OCI-LY7 (cell line): ENCODE results near the gene MYO3A. TPM values are rescaled to one million over a fixed set of nuclear protein-coding genes. Genes with fewer than 3 reads are reported as not detected.

Experiments used
- BruUV-seq: library from RNA; stranded (reverse); fragments of 400-500 nt; replicated peaks from 2 replicates; lab custom pipeline; 2021; lab: Mats Ljungman, UMichigan
- CTCF ChIA-PET: fragments of 300-600 bp; sonication (Branson Sonifier 250); formaldehyde crosslinking; loops from one replicate; lab custom pipeline; 2022; ENCODE audit warnings: antibody characterized with exemption; ENCODE audit not compliant: unreplicated experiment; lab: Charles Lee
- POLR2A ChIA-PET: fragments of 300-600 bp; sonication (Branson Sonifier 250); formaldehyde crosslinking; loops from one replicate; lab custom pipeline; 2022; ENCODE audit warnings: antibody characterized with exemption; lab: Charles Lee
- DNase-seq: peaks from one replicate; pipeline ENCODE4 v3.0.0-alpha.2; 2015; ENCODE audit warnings: low spot score
- H2AFZ ChIP-seq: fragments of 200-600 bp; sonication (generic), shearing (Covaris generic); 2 replicates; pipeline ENCODE4 v1.6.1; 2014; ENCODE audit warnings: mild to moderate bottlenecking, antibody characterized with exemption, low read length, moderate library complexity
- H3K27ac ChIP-seq: fragments of 200-600 bp; sonication (generic); 2 replicates; pipeline ENCODE4 v1.5.1; 2014; ENCODE audit warnings: mixed run types, low read depth, mild to moderate bottlenecking, moderate library complexity, low read length, inconsistent platforms; ENCODE audit not compliant: poor library complexity, severe bottlenecking
- H3K36me3 ChIP-seq: fragments of 200-600 bp; sonication (generic); 2 replicates; pipeline ENCODE4 v1.6.1; 2014; ENCODE audit warnings: mild to moderate bottlenecking, antibody characterized with exemption, low read length, moderate library complexity, mixed read lengths; ENCODE audit not compliant: insufficient read depth
- H3K4me1 ChIP-seq: fragments of 200-600 bp; sonication (generic); 2 replicates; pipeline ENCODE4 v1.5.1; 2014; ENCODE audit warnings: mild to moderate bottlenecking, low read length; ENCODE audit not compliant: insufficient read depth, poor library complexity, severe bottlenecking
- H3K4me2 ChIP-seq: fragments of 200-600 bp; sonication (generic); 2 replicates; pipeline ENCODE4 v1.6.1; 2014; ENCODE audit warnings: mild to moderate bottlenecking, low read length
- H3K4me3 ChIP-seq: fragments of 200-600 bp; sonication (generic); 2 replicates; pipeline ENCODE4 v1.5.1; 2014; ENCODE audit warnings: mild to moderate bottlenecking, low read depth, low read length; ENCODE audit not compliant: poor library complexity, severe bottlenecking
- H3K79me2 ChIP-seq: fragments of 200-600 bp; sonication (generic); 2 replicates; pipeline ENCODE4 v1.6.1; 2016; ENCODE audit warnings: low read depth, mild to moderate bottlenecking, low read length, moderate library complexity, mixed read lengths; ENCODE audit not compliant: insufficient read depth
- H3K9me2 ChIP-seq: fragments of 200-600 bp; sonication (generic); 2 replicates; pipeline ENCODE4 v1.6.1; 2016; ENCODE audit warnings: mild to moderate bottlenecking, low read length, mixed read lengths; ENCODE audit not compliant: insufficient read depth
- H3K9me3 ChIP-seq: fragments of 200-600 bp; sonication (generic); 2 replicates; pipeline ENCODE4 v1.6.1; 2014; ENCODE audit warnings: mild to moderate bottlenecking, mixed run types, low read length, mixed read lengths
- H4K20me1 ChIP-seq: fragments of 200-600 bp; sonication (generic); 2 replicates; pipeline ENCODE4 v1.6.1; 2014; ENCODE audit warnings: mild to moderate bottlenecking, antibody characterized with exemption, low read length, moderate library complexity, mixed read lengths; ENCODE audit not compliant: insufficient read depth
- CTCF ChIP-seq: fragments of 200-600 bp; sonication (generic); conservative IDR thresholded peaks from 2 replicates; pipeline ENCODE4 v1.5.1; 2014; ENCODE audit warnings: mild to moderate bottlenecking, antibody characterized with exemption, low read length, moderate library complexity, mixed read lengths
- EZH2phosphoT487 ChIP-seq: fragments of 200-600 bp; sonication (generic); IDR thresholded peaks from 2 replicates; pipeline ENCODE4 v1.6.1; 2018; ENCODE audit warnings: low read depth, borderline replicate concordance, mild to moderate bottlenecking, mixed run types, antibody characterized with exemption, low read length, moderate library complexity, mixed read lengths
- intact Hi-C: fragments of 100-400 bp; cut with micrococcal nuclease; formaldehyde crosslinking; loops from one replicate; pipeline ENCODE4 v1.10.0; 2022; ENCODE audit not compliant: unreplicated experiment
- total RNA-seq, 2 experiments: library from RNA; depleted of rRNA in 1 of 2; stranded (reverse); fragments of >200 nt in 1 of 2; shearing (Covaris generic) in 1 of 2; gene quantifications; 2 replicates each; pipeline ENCODE4 v1.2.3, GENCODE V29; 2014 to 2022

MYO3A gene
- total RNA-seq, 2 experiments from 2014 or later = not detected

- H3K4me2 ChIP-seq = no peak overlapping the region
- intact Hi-C loops = no loop called here
- TF ChIP-seq CTCF (no peak), EZH2phosphoT487 (no peak)
Measured at GRCh38 chr10:26215935-26216584, 282.0 kb downstream of the MYO3A start.

GRCh38 chr10:26216585-26217395 is 282.8 kb downstream of the MYO3A start, which contains the start of gene GAD2:
GAD2 (plus strand) TSS chr10:26216774; CDS start chr10:26216810, 36 bp downstream.
- Histone ChIP-seq H3K4me2 (no peak within 1 kb of the TSS), H3K9me2 (no peaks in the 10 kb centered on the region), H3K36me3 (no peaks in the 10 kb centered on the region), H4K20me1 (no peaks in the 10 kb centered on the region), H3K9me3 (no peaks in the 10 kb centered on the region), H3K4me3 (no peak within 1 kb of the TSS), H3K4me1 (no peaks in the 10 kb centered on the region), H3K27ac (no peak within 1 kb of the TSS), H3K79me2 (no peaks in the 10 kb centered on the region), H2AFZ (no peak within 1 kb of the TSS)
- ChIA-PET CTCF (no interaction called here), POLR2A (no interaction called here)
- BruUV-seq = no TSS peak
- intact Hi-C loops = no loop called here
- DNase-seq = no peak
- TF ChIP-seq EZH2phosphoT487 = no peak
- no peak for TF ChIP-seq CTCF

More at GRCh38 chr10:26215935-26216584, 282.0 kb downstream of the MYO3A start:
- Histone ChIP-seq H3K4me3 (no peak overlapping the region), H3K36me3 (no peaks in the 10 kb centered on the region), H2AFZ (no peak overlapping the region), H3K27ac (no peak overlapping the region), H3K79me2 (no peaks in the 10 kb centered on the region), H4K20me1 (no peaks in the 10 kb centered on the region), H3K9me3 (no peaks in the 10 kb centered on the region), H3K4me1 (no peaks in the 10 kb centered on the region), H3K9me2 (no peaks in the 10 kb centered on the region)
- BruUV-seq = no TSS peak
- ChIA-PET CTCF (no interaction called here), POLR2A (no interaction called here)
- DNase-seq = no peak
